B cell (primary cell): Measurements from ENCODE around the gene SOX18. TPM values are rescaled to one million over a fixed set of nuclear protein-coding genes. Genes with fewer than 3 reads are reported as not detected.

ENCODE experiments used
- ATAC-seq: fragments of 200-7000 bp; cut with Tn5 transposase; one replicate; pipeline ENCODE4 v1.10.0; 2021; ENCODE audit warnings: low read depth, mild to moderate bottlenecking, moderate number of reproducible peaks, moderate library complexity
- CTCF ChIA-PET: fragments of 350-600 bp; sonication (Branson Sonifier 250); formaldehyde crosslinking; loops from one replicate; lab custom pipeline; 2021; ENCODE audit warnings: antibody characterized with exemption, inconsistent platforms; lab: Charles Lee
- POLR2A ChIA-PET: fragments of 350-600 bp; sonication (Branson Sonifier 250); formaldehyde crosslinking; loops from one replicate; lab custom pipeline; 2021; ENCODE audit warnings: antibody characterized with exemption; lab: Charles Lee
- DNase-seq: peaks from one replicate; pipeline ENCODE4 v3.0.0; 2013
- H2AFZ ChIP-seq: 2 replicates; pipeline ENCODE4 v1.6.1; 2012; ENCODE audit warnings: mild to moderate bottlenecking, low read depth, low read length; ENCODE audit not compliant: insufficient read depth, poor library complexity, severe bottlenecking
- H3K27ac ChIP-seq, 2 donors: 1 replicate in 1 of 2; 2 replicates in 1 of 2; pipeline ENCODE4 v1.5.1; 2012 to 2013; ENCODE audit warnings: low read length in 2 of 2, mild to moderate bottlenecking in 2 of 2, moderate library complexity in 1 of 2
- H3K27me3 ChIP-seq, 4 experiments: fragments of 200-600 bp in 1 of 4; sonication (generic) in 1 of 4; replicated peaks in 1 of 4; 1 replicate in 2 of 4; 2 replicates in 2 of 4; pipeline versions ENCODE4 v1.6.1 to v1.7.0; 2013 to 2016; ENCODE audit warnings: low read length in 3 of 4, mild to moderate bottlenecking in 2 of 4, mixed read lengths in 1 of 4, moderate library complexity in 1 of 4; ENCODE audit not compliant: insufficient read depth in 4 of 4, control insufficient read depth in 3 of 4; ENCODE audit errors: control extremely low read depth in 1 of 4
- H3K36me3 ChIP-seq, 2 experiments: replicated peaks in 1 of 2; 1 replicate in 1 of 2; 2 replicates in 1 of 2; pipeline versions ENCODE4 v1.6.1 to v1.7.1; 2013; ENCODE audit warnings: low read length in 1 of 2; ENCODE audit not compliant: insufficient read depth in 2 of 2, control insufficient read depth in 1 of 2; ENCODE audit errors: control extremely low read depth in 1 of 2, extremely low read depth in 1 of 2
- H3K4me1 ChIP-seq, 2 donors: fragments of 200-600 bp in 1 of 2; sonication (generic) in 1 of 2; 1 replicate in 1 of 2; 2 replicates in 1 of 2; pipeline versions ENCODE4 v1.5.1 to v1.6.1; 2013 to 2017; ENCODE audit warnings: low read length in 2 of 2; ENCODE audit not compliant: control insufficient read depth in 2 of 2, insufficient read depth in 2 of 2
- H3K4me2 ChIP-seq: replicated peaks from 2 replicates; pipeline ENCODE3; 2012; ENCODE audit warnings: mild to moderate bottlenecking, low read depth, low read length; ENCODE audit not compliant: poor library complexity, severe bottlenecking
- H3K4me3 ChIP-seq, 5 experiments: fragments of 200-600 bp in 1 of 5; sonication (generic) in 1 of 5; 1 replicate in 3 of 5; 2 replicates in 2 of 5; pipeline versions ENCODE4 v1.5.1 to v1.7.0; 2011 to 2016; ENCODE audit warnings: low read length in 4 of 5, mild to moderate bottlenecking in 4 of 5, low read depth in 2 of 5, control low read depth in 1 of 5, moderate library complexity in 1 of 5; ENCODE audit not compliant: insufficient read depth in 1 of 5; ENCODE audit errors: control extremely low read depth in 1 of 5, extremely low read depth in 1 of 5
- H3K79me2 ChIP-seq: fragments of 200-600 bp; sonication (generic); one replicate; pipeline ENCODE4 v1.6.0; 2016; ENCODE audit warnings: low read length; ENCODE audit not compliant: control insufficient read depth, insufficient read depth
- H3K9ac ChIP-seq: fragments of 200-600 bp; sonication (generic); 2 replicates; pipeline ENCODE4 v1.6.1; 2017; ENCODE audit warnings: mild to moderate bottlenecking, low read length, moderate library complexity
- H3K9me3 ChIP-seq, 3 donors: one replicate each; pipeline versions ENCODE4 v1.6.1 to v1.7.1; 2013; ENCODE audit warnings: low read length in 2 of 3; ENCODE audit not compliant: control insufficient read depth in 2 of 3, insufficient read depth in 1 of 3; ENCODE audit errors: control extremely low read depth in 1 of 3
- H4K20me1 ChIP-seq: 2 replicates; pipeline ENCODE4 v1.6.0; 2012; ENCODE audit warnings: mild to moderate bottlenecking, low read length; ENCODE audit not compliant: insufficient read depth, control insufficient read depth, poor library complexity, severe bottlenecking
- H3K27ac Mint-ChIP-seq: one replicate; pipeline ENCODE4 v1.8.0; 2021; ENCODE audit warnings: mixed read lengths
- H3K27me3 Mint-ChIP-seq: one replicate; pipeline ENCODE4 v1.8.0; 2021; ENCODE audit warnings: mixed read lengths
- H3K4me1 Mint-ChIP-seq: one replicate; pipeline ENCODE4 v1.8.0; 2021; ENCODE audit warnings: mixed read lengths
- H3K4me3 Mint-ChIP-seq: one replicate; pipeline ENCODE4 v1.8.0; 2021; ENCODE audit warnings: mixed read lengths
- H3K9me3 Mint-ChIP-seq: one replicate; pipeline ENCODE4 v1.8.0; 2022; ENCODE audit warnings: mixed read lengths; ENCODE audit not compliant: insufficient read depth
- EZH2 ChIP-seq: IDR thresholded peaks from 2 replicates; pipeline ENCODE4 v1.6.1; 2012; ENCODE audit warnings: borderline replicate concordance, low read depth, mild to moderate bottlenecking, moderate library complexity, low read length; ENCODE audit not compliant: insufficient read depth, poor library complexity, severe bottlenecking
- WGBS: methylation state at CpG from one replicate; pipeline ENCODE4 v1.1.5; 2013; ENCODE audit warnings: missing lambda C conversion rate; ENCODE audit not compliant: insufficient coverage; 5-methylcytosine and 5-hydroxymethylcytosine counted together
- intact Hi-C: fragments of 100-400 bp; cut with micrococcal nuclease; formaldehyde crosslinking; loops from one replicate; pipeline ENCODE4 v1.10.0; 2022
- polyA plus RNA-seq: library from polyadenylated mRNA; depleted of rRNA; stranded (reverse); fragments of >200 nt; gene quantifications from 2 replicates; pipeline ENCODE4 v1.2.3, GENCODE V29; 2012
- total RNA-seq, 2 donors: library from RNA; stranded (reverse); fragments of 120-200 nt in 1 of 2; gene quantifications; 1 replicate in 1 of 2; 2 replicates in 1 of 2; pipeline versions ENCODE4 v1.2.3 to v1.2.4, GENCODE V29; 2013 to 2022
- TF ChIP-seq, protein P1 (sequence below): fragments of 200-600 bp; IDR thresholded peaks from one replicate; pipeline ENCODE4 v1.8.0; 2022; ENCODE audit warnings: antibody characterized with exemption, mild to moderate bottlenecking

The SOX18 gene
- total and polyA plus RNA-seq, 2 donors (not counting 1 experiment from before 2014, with no cell fraction given): not detected

- Histone ChIP-seq H3K27me3 (peaks cover 0 to 68% (median 27%) of the 10 kb centered on the region in 4 experiments), H3K27ac (no peak overlapping the region), H3K4me3 (no peak overlapping the region), H3K4me2 (no peak overlapping the region), H2AFZ (no peak overlapping the region), H4K20me1 (no peaks in the 10 kb centered on the region), H3K9me3 (peaks cover 0 to 18% (median 0%) of the 10 kb centered on the region in 3 donors), H3K79me2 (no peaks in the 10 kb centered on the region), H3K4me1 (peaks cover 19 to 23% of the 10 kb centered on the region in 2 donors), H3K36me3 (no peaks in the 10 kb centered on the region), H3K9ac (no peak overlapping the region)
- ChIA-PET POLR2A (interaction anchor here (0.6 kb wide), 1 partner anchor 7 kb away, joined by 3 read pairs; no protein-coding TSS in a partner anchor), CTCF (interaction anchor here (0.6 to 2.3 kb wide), 6 partner anchors 12 to 72 kb away, joined by 3 to 10 read pairs (median 6); no protein-coding TSS in a partner anchor)
- Mint-ChIP-seq H3K27ac (no peak overlapping the region), H3K4me1 (peaks cover 15% of the 10 kb centered on the region), H3K9me3 (no peaks in the 10 kb centered on the region), H3K27me3 (peaks cover 27% of the 10 kb centered on the region), H3K4me3 (no peak overlapping the region)
- TF ChIP-seq, protein P1, sequence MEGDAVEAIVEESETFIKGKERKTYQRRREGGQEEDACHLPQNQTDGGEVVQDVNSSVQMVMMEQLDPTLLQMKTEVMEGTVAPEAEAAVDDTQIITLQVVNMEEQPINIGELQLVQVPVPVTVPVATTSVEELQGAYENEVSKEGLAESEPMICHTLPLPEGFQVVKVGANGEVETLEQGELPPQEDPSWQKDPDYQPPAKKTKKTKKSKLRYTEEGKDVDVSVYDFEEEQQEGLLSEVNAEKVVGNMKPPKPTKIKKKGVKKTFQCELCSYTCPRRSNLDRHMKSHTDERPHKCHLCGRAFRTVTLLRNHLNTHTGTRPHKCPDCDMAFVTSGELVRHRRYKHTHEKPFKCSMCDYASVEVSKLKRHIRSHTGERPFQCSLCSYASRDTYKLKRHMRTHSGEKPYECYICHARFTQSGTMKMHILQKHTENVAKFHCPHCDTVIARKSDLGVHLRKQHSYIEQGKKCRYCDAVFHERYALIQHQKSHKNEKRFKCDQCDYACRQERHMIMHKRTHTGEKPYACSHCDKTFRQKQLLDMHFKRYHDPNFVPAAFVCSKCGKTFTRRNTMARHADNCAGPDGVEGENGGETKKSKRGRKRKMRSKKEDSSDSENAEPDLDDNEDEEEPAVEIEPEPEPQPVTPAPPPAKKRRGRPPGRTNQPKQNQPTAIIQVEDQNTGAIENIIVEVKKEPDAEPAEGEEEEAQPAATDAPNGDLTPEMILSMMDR: no peak
- TF ChIP-seq EZH2: no peak
- no peak for ATAC-seq
- 87% methylated on average over 32 of the region's 33 CpGs for WGBS
- intact Hi-C loops: no loop called here
- DNase-seq: no peak
These were observed 3.8 kb upstream of the SOX18 start for GRCh38 chr20:64052987-64053840.

- intact Hi-C loops: no loop called here
- Histone ChIP-seq H3K4me1 (peaks cover 12 to 14% of the 10 kb centered on the region in 2 donors), H3K79me2 (no peaks in the 10 kb centered on the region), H3K9me3 (peaks cover 0 to 18% (median 0%) of the 10 kb centered on the region in 3 donors), H3K9ac (no peak overlapping the region), H3K4me3 (no peak overlapping the region), H3K27ac (no peak overlapping the region), H4K20me1 (no peaks in the 10 kb centered on the region), H3K27me3 (peaks cover 0 to 73% (median 29%) of the 10 kb centered on the region in 4 experiments), H3K4me2 (no peak overlapping the region), H3K36me3 (no peaks in the 10 kb centered on the region), H2AFZ (no peak overlapping the region)
- DNase-seq (no peak), ATAC-seq (no peak)
- Mint-ChIP-seq H3K27ac (no peak overlapping the region), H3K27me3 (peaks cover 29% of the 10 kb centered on the region), H3K9me3 (no peaks in the 10 kb centered on the region), H3K4me1 (peaks cover 12% of the 10 kb centered on the region), H3K4me3 (no peak overlapping the region)
- WGBS: 94% methylated on average over 6 of the region's 10 CpGs
- TF ChIP-seq EZH2: no peak
- TF ChIP-seq, protein P1: no peak
- ChIA-PET POLR2A (interaction anchor here (0.6 kb wide), 1 partner anchor 8 kb away, joined by 3 read pairs; no protein-coding TSS in a partner anchor), CTCF (interaction anchor here (1.6 kb wide), 1 partner anchor 68 kb away, joined by 5 read pairs; no protein-coding TSS in a partner anchor)
These were observed 2.9 kb upstream of the SOX18 start for GRCh38 chr20:64052326-64052722.
